GM19193 (cell line): ENCODE data around the gene BRINP2.

Experiments used
- POLR2A ChIP-seq: IDR thresholded peaks from 4 replicates; pipeline ENCODE4 v1.6.1; 2011; ENCODE audit not compliant: insufficient read depth, insufficient read length; ENCODE audit errors: extremely low read depth

The BRINP2 gene

DNA sequence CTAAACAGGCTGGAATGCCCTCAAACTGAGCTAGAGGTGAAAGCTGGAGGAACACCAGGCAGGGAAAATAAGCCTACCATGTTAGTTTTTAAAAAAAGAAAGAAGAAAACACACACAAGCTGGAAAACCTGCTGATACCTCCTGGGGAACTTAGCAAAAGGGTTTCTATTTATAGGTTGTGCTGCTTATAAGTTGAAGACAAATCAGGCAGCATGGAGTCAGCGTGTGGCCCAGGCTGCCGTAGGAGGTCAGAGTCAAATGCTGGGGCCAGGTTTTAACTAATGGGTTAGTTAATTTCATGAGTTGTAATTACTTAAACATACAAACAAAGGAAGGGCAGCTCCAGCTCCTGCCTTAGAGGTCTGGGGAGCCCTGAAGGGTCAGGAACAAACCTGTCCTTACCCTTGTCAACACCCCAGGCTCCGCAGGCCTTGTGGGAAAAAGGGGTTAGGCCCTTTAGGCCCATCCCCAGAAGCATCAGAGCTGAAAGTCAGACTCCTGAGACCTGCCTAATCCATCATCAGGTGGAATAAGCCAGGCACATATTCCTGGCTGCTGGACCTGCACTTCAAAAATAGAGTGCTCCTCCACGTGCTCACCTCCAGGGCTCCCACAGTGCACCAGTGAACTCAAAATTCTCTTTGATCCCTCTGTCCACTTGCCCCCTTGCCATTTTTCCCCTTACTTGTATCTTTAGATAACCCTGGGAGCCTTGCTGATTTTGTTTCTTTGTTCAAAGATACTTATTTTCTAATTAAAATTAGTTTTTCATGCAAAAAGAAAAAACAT lies 59.7 kb downstream of the BRINP2 start:
- no peak for TF ChIP-seq POLR2A

DNA sequence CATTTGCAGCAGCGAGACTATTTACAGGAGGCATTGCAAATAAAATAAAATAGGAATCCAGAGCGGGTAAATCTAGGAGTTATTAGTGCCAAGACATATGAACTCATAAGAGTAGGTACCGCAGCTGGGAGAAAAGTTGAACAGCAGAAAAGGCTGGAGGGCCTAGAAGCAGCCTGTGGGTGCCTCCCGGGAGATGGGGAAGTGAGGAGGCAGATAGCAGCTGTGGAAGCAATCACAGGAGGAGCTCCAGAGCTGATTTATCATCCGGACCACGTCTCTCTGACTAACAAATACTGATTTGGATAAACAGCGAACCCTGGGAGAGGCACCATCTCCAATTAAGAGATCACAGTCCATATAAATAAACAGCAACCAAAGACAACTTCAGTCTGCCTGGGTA lies 64.6 kb downstream of the BRINP2 start:
- TF ChIP-seq POLR2A, result no peak

DNA sequence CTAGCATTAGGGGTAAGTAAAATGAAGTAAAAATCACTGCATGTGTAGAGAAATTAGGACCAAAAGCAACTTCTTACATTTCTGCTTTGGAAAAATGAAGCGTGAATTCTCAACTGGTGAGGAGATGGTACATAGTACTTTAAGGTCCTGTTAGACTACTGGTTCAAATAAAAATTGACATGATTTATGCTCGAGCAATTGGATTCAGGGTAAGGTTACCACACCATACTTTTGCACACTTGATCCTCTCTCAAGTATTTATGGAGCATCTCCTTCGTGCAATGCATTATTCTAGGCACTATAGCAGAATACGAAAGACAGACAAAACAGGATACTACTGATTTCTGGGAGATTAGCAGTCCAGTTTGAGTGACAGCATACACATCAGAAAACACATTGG lies 66.2 kb downstream of the BRINP2 start:
- TF ChIP-seq POLR2A, result no peak

DNA sequence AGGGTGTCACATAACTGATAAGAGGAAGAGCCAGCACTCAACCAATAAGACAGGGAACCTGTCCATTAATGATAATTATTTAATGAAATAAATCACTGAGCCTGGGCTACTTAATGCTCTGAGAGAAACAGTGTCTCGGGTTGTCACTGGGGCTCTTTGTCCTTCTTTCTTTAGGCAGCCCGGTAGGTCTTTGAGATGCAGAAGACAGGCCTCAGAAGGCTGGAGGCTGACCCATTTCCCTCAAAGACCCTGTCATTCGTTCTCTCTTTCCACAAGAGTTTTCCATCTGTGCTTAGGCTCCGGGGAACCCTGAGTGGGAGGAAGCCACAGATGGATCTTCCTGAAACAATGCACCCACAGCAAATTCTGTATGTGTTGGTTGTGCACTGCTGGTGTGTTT lies 68.2 kb downstream of the BRINP2 start:
- no peak for TF ChIP-seq POLR2A

- no peak for TF ChIP-seq POLR2A
Observed at GRCh38 chr1:177239792-177240191, 69.0 kb downstream of the BRINP2 start.

DNA sequence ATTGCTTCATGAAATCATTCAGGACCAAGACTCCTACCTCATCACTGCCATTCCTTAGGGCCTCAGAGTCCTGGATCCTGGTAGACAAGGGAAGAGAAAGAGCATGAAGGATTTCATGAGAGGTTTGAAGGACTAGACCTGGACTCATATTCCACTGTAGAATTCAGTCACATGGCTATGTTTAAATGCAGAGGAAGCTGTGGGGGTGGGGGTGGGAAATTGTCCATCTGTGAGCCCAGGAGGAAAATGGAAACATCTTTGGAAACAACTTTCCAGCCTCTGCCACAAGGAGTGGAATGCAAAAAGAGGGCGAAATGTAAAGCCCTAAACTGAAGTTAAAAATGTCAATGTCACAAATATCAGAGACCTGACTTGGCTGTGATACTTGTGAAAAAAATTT lies 73.0 kb downstream of the BRINP2 start:
- no peak for TF ChIP-seq POLR2A

DNA sequence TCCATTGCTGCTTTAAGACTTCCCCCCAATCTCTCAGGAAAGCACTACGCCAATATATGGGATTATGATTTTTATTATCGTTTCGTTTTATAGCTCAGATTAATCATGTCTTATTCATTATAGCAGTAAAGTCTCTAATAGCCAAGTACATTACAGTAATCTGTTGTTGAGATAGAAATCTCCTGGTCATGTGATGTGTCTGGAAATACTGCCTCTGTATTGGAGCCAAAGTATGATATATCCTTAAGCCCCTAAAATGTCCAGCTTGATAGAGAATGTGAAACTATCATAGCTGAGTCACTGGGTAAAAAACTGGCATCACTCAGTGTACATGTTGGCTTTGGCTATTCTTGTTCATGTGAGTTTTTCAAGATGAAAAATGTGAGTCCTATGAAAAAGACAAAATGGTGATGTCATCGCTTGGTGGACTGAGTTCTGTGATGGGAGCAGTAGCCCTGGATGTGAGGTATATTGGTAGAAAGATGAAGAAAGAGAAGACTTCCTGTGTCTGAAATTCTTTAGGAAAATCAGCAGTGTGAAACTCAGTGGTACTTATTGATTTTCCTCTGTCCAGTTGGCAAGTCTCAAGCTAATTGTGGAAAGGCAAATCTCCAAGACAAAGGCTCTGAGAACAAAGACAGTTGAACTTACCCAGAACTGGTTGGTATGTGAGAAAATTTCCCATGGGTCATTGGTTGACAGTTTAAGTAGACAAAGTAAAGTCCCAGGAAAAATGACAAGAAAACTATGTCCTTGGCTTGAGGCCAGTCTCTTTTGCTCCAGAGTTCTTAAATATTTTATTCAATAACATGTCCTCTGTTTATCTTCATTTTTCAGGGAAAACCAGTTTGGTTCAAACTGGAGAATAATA lies 76.2 kb downstream of the BRINP2 start:
- no peak for TF ChIP-seq POLR2A

DNA sequence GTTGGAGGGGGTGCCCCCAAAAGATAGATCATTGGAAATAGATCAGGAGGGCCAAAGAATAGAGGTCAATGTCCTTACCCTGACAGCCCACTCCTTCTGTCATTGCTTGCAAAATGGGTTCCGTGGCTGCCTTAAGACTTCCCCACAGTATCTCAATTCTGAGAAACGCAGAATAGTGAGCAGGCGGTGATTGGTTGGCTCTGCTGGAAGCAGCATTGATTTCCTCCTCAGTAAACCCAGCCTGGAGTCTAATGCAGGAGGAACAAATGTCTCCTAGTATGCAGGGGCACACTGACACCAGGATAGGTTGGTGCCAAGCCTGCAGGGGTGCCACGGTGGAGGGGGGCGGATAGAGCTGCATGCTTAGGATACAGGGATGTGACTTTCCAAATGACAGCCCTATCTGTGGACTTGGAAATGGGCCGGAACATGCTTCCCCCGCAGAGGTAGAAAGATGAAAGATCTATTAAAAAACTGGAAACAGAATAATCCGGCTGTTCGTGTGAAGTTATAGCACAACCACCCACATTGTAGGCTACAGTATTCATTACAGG lies 76.9 kb downstream of the BRINP2 start:
- TF ChIP-seq POLR2A, result no peak

GRCh38 chr1:177248258-177248657 lies 77.5 kb downstream of the BRINP2 start:
- no peak for TF ChIP-seq POLR2A

- no peak for TF ChIP-seq POLR2A
Observed at GRCh38 chr1:177249231-177249630, 78.5 kb downstream of the BRINP2 start.

DNA sequence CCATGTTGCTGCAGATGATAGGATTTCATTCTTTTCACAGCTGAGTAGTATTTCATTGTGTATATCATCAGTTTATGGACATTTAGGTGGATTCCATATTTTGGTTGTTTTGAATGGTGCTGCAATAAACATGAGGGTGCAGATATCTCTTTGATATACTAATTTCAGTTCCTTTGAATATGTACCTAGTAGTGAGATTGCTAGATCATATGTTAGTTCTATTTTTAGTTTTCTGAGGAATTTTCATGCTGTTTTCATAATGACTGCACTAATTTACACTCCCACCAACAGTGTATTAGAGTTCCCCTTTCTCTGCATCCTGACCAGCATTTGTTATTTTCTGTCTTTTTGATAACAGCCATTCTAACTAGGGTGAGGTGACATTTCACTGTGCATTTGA lies 82.1 kb downstream of the BRINP2 start:
- TF ChIP-seq POLR2A, result no peak

DNA sequence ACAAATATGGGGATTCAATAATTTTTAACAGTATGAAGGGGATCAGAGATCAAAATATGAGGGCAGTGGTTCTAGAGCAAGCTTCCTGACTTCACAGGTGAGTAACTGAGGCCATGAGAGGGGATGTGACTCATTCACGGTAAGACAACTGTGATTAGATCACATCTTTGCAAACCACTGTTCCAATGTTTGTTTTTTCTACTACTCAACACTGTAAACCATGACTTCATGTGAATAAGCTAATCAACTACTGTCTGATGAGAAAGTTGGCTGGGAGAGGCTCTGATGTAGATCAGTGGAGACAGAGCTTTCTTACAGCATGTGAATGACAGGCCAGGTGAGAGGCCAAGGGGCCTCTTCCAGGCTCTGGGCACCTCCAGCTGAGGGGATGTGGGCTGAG lies 84.7 kb downstream of the BRINP2 start:
- TF ChIP-seq POLR2A, result no peak

DNA sequence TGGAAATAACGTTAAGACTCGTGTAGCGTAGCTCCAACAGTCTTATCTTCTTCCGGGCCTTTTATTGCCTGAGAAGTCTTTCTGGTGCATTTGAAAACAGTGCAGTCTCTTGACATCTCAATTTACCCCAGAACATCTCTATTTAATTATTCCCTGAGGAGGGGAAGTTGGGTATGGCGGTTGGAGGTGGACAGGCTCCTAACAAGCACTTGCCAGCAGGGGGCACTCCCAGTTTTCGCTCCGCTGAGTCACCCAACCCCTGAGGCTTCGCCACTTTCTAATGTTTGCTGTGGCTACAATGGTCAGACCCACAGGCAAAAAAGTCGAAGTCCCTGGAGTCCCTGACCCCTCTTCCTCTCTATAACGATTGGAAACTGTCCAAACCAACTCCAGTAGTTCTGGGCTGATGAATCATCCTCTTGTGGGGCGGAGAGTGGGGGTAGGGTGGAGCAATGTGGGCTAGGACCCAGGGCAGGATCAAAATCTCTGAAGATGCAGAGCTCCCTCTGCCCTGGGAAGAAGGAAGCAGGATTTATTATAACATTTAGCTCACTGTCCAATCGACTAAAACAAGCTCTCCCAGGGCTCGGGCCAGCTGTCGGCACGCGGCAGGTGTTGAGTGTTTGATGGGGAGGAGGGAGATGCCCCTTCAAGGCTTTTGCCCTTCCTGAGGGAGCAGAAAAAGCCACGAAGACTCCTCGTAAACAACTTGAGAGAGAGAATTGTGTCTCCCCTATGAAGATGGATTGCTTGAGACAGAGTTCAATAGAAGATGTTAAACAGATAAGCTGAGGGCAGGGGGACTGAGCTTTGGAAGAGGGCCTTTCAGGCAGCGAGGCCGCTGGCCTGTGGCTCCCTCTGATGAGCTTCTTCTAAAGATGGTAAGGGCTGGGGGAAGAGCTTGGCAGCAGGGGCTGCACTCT lies 85.7 kb downstream of the BRINP2 start:
- no peak for TF ChIP-seq POLR2A

DNA sequence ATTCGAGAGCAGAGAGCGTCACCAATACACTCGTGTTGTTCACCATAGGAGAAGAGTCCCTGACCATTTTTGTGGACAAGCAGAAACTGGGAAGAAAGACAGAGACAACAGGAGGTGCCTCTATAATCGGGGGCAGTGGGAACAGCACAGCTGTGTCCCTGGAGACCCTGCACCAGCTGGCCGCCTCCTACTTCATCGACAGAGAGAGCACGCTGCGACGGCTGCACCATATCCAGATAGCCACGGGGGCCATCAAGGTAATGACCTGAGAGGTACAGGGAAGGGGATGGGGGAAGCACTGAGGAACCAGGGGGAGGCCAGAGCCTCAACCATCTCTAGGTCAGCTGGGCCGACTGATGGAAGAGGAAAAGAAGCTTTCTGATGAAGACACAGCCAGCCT lies 86.4 kb downstream of the BRINP2 start:
- no peak for TF ChIP-seq POLR2A

DNA sequence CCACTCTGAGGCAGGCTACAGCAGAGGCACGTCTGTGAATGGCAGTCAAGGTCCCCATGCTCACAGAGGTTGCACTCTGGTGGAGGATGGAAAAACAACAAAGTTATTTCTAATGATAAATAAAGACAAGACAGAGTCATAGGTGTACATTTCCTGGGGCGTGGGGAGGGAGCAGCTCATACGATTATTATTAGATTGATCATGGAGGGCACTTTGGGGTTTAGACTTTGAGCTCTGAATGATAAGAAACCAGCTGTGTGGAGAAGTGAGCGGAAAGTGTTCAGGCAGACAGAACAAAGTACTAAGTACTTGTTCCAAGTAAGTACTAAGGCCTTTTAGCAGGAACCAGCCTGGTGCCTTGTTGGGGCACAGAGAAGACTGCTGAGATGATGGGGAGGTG lies 86.8 kb downstream of the BRINP2 start:
- TF ChIP-seq POLR2A, result no peak
